Activated T-helper 1 cell treated with anti-CD3 and anti-CD28 coated beads, Interleukin-2, amount 50 U/mL, for 16 hours (primary cell): ENCODE data around the gene KCNIP1.
"Not testable (repeated sequence)": the region's sequence is repeated elsewhere in the genome, so short reads cannot be mapped to it uniquely, and the experiment has no call there.

Experiments used
- DNase-seq, 2 donors: peaks; one replicate each; pipeline ENCODE4 v3.0.0-alpha.2; 2020; ENCODE audit warnings: low read depth in 1 of 2, low spot score in 1 of 2

The KCNIP1 gene

DNA sequence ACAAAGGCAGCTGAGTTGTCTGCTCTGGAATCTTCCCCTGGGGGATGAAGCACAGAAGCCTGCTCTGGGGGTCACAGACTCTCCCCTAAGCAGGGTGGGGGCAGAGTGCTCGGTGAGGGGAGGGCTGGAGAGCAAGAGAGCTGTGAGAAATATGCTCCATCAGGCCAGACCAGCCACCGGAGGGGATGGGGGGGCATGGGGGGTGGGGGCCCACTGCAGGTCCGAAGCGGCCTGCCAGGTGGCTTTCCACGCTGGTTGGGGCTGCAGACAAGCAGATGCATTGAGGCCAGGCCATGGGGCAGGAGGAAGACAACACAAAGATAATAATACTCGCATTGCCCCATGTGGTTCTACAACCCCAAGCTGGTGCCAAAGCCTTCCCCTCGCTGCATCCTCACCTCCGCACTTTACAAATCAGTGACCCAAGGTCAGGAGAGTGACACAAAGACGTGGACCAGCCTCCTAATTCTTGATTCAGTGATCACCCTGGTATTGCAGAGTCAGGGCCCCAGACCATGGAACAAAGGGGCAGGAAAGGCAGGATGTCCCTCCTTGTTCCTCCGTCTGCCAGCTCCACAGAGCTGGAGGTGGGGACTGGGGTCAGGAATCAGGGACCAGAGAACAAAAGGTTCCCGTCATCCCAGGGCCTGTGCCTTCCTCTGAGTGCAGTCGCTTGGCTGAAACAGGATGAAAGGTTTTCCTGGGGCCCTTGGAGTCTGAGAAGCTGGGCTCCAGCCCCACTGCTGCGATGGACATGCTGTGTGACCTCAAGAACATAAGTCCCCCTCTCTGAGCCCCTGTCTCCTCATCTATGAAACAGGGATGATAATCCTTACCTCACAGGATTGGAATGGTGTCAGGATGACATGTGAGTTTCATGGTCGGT lies 242.5 kb downstream of the KCNIP1 start:
- DNase-seq, result no peak

DNA sequence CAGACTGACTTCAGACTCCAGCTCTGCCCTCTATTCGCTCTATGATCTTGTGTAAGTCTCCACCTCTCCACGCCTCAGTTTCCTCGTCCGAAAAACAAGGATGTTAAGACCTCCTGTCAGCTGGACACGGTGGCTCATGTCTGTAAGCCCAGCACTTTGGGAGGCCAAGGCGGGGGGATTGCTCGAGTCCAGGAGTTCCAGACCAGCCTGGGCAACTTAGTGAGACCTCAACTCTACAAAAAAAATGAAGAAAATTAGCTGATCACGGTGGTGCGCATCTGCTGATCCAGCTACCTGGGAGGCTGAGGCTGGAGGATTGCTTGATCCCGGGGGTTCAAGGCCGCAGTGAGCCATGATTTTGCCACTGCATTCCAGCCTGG lies 243.1 kb downstream of the KCNIP1 start:
- no peak for DNase-seq

DNA sequence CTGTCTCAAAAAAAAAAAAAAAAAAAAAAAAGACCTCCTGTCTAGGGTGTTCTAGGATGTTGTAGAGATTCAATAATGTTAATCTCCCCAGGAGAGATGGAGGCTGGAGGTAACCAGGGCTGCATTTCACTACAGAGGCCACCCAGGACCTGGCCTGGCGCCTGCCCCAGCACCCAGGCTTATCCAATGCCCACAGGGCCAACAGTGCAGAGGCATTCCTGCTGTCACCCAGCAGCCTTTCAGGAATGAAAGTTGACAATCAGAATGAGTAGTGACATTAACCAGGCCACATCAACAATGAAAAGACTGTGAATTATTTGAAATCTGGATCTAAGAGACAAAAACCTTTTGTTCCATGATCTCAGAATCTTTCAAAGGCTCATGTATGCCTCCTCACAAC lies 243.5 kb downstream of the KCNIP1 start:
- no peak for DNase-seq

DNA sequence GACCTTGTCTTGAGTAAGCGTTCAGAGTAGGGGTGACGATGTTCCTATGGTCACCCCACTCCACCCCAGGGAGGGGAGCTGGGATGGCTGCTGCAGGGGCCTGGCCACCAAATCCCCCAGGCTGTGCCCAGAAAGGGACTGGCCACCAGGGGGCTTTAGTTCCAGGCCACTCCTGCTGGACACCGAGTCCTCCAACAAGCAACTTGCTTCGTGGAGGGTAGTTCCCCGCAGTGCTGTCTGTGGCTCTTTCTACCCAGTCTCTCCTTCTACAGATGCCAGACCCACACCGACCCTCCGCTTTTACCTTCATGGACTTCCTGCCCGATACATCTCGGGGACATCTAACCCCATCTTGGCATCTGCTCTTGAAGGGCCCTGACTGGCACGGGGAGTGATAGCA lies 244.0 kb downstream of the KCNIP1 start:
- no peak for DNase-seq

DNA sequence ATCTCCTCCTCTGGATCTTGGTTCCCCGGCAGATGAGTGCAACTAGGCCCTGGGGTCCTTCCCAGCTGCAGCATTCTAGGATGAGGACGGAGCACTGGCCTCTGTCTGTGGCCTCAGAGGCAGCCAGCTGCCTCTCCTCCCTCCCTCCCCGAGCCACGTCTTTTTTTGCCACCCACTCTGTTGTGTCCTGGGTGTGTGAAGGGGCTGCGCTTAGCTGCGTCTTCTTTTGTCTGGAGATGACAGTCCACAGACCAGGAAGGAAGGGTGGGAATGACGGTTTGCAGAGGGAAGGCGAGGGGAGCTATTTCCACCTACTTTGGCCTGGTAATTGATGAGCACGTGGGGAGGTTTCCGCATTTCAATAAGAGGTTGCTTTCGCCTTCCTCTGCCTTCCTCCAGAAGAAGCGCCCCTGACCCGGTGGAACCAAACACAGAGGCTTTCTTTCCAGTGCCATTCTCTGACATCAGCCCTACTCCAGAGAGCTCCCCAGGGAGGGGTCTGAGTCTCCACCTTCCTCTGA lies 245.2 kb downstream of the KCNIP1 start:
- DNase-seq, result no peak

DNA sequence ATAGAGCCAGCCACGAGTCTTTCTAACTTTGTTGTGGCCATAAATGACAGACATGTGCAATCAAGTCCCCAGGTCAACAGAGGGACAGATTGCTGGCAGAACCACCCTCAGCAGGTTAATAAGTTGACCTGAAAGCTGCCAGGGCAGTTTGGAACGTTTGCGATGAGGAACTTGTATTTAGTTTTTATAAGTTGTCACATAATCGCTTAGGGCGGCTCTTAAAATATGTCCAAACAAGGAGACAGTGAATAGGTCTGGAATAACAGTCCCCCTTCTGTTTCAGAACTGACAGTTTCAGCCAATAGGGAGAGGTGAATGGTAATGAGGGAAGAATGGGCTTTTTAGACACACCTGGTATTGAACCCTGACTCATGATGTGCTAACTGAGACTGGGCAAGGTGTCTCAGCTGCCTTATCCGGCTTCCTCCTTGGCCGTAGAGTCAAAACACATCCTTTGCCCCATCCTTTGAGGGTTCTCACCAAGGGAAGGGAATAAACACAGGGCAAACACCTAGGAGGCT lies 246.2 kb downstream of the KCNIP1 start:
- DNase-seq, result no peak

DNA sequence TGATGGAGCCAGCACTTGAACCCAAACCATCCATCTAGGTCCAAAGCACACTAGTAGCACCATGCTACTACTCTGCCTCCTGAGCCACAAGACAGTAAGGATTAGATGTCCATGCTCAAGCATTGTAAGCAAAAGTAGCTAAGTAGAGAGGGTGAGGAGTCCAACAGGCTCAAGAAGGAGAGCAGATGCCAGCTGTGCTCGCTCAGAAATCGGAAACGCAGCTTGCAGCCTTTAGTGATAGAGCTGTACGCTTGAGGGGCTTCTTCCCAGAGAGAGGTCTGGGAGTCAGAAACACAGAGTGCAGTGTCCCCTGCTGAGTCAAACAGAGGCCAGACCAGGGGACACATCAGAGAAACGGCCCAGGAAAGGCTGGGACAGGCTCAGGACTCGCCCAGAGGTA lies 247.0 kb downstream of the KCNIP1 start:
- DNase-seq, result no peak

DNA sequence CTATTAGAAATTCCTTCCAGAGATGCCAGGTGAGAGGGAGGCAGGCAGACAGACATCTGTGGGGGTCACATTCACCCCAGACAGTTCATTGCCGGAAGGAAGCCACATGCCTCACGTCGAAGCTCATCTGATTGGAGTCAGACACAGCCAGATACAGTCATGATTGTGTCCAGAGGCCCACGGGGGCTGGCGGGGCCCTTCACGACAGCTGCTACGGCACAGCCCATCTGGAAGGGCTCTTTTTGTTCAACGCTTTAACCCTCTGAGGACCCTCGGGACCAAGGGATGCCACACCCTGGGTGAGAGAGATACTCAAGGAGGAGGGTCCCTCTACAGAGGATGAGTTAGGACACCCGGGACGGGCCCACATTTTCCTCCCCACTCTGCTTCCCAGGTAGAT lies 247.8 kb downstream of the KCNIP1 start:
- DNase-seq, result no peak

DNA sequence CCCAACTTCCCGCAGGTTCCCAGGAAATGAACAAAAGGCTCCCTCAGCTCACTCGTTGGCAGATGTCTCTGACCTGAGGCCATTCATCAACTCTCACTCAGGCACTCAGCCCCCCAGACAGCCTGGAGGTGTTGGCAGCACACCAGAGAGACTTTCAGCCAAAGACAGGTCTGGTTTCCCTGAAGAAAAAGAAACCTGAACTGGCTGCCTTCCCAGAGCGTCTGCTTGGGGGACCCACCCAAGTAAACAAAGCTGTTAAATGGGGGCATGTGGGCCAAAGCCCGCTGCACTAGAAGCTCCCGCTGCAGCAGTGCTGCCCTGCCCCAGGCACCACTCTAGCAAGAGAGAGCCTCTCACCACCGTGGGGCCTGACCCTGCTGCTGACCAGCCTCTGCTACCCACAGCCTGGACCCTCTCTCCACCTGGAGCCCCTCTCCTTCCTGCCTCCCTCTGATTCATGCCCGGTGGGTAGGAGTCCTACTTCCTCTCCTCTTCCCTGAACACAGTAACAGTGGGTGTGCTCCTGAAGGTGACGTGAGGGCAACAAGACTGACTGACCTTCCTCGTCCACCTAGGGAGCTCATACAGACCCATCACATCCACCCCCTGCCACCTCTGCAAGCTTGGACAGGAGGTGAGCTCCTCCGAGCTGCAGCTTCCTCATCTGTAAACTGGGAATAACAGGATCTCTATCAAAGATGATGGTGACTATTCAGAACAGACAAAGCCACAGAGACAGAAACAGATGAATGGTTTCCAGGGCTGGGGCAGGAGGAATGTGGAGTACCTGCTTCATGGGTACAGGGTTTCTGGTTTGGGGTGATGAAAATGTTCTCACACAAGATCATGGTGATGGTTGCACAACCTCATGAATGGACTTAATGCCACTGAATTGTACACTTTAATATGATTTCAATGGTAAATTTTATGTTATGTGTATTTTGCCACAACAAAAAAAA lies 248.7 kb downstream of the KCNIP1 start:
- DNase-seq, result no peak

DNA sequence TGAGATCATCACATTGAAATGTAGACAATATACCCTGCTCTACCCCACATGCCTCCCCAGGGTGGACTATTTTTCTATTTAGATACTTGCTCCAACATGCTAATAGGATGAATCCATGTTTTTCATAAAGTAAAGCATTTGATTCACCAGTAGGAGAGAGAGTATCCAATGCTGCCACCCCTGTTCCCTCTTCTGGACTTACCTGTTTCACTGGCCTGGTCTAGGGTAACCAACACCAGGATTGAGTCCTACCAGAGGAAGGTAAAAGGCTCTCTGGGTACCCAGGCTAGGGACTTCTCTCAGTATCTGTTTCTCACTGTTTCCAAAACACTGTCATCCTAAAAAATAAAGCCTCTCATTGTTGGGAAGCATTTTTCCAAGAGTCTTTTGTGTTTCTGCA lies 249.5 kb downstream of the KCNIP1 start:
- DNase-seq, result no peak

DNA sequence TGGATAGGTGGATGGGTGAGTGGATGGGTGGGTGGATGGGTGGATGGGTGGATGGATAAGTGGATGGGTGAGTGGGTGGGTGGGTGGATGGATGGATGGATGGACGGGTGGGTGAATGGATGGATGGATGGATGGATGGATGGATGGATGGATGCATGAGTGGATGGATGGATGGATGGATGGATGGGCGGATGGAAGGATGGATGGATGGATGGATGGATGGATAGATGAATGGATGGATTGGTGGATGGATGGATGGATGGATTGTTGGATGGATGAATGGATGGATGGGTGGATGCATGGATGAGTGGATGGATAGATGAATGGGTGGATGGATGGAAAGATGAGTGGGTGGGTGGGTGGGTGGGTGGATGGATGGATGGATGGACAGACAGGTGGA lies 250.7 kb downstream of the KCNIP1 start:
- DNase-seq, result not testable (repeated sequence)

DNA sequence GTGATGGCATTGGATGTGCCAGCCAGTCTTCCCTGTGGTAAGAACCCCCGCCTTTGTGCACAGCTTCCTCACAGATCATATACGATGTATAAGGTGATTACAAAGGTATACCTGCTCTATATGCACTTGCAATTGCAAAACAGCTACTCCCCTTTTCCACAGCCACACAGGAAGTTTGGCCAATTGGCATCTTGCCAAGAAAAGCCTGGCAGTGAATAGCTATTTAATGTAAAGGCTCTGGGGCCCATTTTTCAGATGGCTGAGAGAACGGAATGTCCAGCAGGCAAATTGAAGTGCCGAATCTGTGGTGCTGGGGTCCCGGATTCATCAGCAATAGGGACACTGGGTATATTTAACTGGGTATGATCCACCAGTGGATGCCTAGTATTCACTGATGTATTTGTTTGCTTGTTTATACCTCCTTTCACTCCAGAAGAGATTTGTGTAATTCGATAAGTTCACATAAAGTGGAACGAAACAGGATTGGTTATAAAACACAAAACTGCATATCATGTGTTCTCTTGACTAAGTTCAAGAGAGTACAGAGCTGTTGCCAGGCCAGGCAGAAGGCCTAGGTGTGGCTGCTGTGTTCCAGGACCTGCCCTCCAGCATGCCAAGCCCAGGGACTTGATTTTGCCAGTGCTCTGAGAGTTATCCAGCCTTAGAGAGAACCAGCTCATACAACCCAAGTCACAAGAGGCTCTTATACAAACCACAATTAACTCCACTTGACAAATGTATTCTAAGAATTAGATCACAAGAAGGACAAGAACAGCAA lies 252.0 kb downstream of the KCNIP1 start:
- DNase-seq, result no peak

DNA sequence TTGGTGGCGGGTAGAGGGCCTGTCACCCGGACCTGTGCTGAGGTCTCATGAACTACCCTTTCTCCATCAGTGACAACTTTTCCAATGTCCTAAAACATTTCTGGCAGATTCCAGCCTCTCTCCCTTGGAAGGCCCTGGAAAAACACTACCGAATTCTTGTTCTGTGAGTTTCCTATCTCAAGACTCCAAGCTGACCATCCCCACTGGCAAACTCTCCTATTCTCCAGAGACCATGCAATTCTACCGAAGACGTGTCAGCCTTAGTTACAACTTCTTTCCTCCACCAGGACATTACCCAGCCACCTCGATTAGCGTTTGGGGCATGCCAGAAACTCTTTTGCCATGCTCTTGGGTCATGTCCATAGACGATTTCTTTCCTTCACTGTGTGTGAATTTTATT lies 252.9 kb downstream of the KCNIP1 start:
- DNase-seq, result no peak

DNA sequence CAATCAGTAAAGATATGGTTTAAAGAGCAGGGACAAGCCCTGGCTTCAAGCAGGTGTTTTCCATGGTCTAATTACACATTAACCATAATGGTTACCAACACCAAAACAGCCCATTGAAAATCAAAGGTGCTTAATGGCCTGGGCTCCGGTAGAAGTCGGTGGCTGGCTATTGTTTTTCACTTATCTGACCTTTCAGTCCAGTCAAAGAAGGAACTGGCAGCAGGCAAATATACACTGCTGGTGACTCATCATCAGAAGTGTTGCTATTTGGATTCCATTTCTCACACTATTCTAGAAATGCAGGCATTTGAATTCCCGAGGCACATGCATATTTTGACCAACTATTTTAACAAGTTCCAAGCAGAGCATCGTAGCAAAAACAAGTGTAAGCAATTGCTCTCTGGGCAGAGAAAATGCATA lies 253.4 kb downstream of the KCNIP1 start:
- no peak for DNase-seq

DNA sequence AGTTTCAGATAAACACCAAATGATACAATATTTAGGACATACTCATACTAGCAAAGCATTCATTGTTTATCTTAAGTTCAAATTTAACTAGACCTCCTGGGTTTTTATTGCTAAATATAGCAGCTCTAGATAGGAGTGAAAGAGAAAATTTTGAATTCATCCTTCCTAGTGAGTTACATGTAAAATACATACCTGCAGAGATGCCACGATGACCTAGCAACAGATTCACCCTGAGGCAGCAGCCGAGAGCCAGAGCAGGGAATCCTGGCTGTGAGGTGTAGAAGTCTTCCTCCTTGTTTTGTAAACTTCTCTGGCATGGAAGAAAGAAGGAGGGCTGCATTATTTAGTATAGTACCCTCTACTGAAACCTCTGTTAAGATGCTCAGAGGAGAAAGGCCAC lies 253.8 kb downstream of the KCNIP1 start:
- no peak for DNase-seq

DNA sequence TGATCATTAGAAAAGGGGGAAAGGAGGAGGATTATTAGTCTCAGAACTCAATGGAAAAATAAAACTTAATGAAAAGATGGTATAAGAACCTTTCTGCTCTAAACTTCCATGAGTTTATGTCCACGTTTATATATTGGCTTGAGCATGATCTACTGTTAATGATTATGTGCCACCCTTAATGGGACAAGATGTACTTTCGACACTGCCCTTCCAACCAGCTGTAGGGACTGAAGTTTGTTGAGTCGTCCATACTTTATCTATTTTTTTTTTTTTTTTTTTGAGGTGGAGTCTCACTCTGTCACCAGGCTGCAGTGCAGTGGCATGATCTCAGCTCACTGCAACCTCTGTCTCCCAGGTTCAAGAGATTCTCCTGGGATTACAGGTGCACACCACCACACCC lies 254.7 kb downstream of the KCNIP1 start:
- DNase-seq, result no peak

DNA sequence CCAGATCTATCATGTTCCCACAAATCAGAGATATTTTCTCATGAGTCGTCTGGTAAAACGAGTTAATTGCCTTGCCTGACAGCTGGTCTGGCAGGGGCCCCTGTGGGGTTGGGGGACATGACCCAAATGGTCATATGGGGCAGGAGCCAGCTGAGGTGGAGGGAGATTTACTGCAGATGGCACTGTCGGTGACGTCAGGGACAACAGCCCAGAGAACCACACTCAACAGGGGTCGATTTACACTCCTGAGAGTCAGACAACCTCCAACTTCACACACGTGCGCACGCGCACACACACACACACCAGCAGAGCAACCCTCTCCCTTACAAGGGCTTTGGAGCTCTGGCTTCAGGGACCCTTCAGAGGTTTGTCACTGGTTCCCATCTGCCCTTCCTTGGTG lies 256.3 kb downstream of the KCNIP1 start:
- DNase-seq, result no peak

DNA sequence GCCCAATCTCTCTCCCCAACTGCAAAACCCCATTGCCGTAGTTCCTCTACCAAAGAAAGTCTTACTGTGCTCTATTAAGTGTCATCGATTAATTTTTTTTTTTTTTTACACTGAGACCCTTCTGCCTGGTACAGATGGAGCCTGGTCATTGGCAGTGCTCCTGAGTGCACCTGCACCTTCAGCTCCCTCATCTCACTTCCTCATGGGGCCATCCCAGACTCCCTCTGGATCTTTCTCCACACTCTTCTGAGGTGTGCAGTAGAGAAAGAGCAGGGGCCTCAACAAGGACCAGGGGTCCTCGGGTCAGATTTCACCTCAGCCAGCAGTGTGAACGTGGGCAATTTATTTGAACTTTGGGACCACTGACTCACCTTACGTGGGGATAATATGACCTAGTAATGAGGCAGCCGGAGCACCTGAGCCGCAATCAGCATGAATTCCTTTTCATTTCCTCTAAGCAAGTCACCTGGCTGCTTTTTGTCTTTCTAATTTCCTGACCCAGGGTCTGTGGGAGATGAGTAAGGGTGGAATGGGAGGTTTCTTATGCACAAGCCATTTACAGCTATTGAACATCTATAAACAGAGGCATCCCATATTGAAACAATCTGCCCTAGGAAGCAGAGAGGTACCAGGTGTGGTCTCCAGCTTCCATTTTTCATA lies 257.4 kb downstream of the KCNIP1 start:
- no peak for DNase-seq

DNA sequence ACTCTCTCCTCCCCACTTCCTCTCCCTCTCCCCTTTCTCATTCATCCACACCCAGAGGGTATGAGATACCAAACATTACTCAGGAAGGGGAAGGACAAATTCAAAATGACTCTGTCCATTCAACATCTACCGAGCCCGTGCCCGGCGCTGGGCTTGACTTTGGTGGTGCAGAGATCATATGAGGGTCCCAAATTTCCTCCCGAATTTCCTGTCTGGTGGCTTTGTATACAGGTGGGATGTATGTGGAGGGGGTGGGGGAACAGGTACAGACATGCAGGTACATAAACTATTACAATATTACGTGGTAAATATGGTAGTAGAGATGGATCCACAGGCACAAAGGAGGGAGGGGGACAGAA lies 257.9 kb downstream of the KCNIP1 start:
- no peak for DNase-seq

DNA sequence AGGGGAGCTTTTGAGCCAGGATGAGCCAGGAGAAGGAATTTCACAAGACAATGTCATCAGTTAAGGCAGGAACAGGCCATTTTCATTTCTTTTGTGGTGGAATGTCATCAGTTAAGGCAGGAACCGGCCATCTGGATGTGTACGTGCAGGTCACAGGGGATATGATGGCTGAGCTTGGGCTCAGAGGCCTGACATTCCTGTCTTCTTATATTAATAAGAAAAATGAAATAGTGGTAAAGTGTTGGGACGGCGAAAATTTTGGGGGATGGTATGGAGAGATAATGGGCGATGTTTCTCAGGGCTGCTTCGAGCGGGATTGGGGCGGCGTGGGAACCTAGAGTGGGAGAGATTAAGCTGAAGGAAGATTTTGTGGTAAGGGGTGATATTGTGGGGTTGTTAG lies 258.5 kb downstream of the KCNIP1 start:
- DNase-seq, result not testable (repeated sequence)
